GM12878 (cell line): ENCODE data around the gene AP2B1. TPM values are rescaled to one million over a fixed set of nuclear protein-coding genes. Genes with fewer than 3 reads are reported as not detected.
A peak's percentile ranks its signal among the peaks of the same experiment; 100 is the strongest.

Experiments
- ATAC-seq: fragments of 200-7000 bp; cut with Tn5 transposase; 3 replicates; pipeline ENCODE4 v1.9.1; 2020; ENCODE audit warnings: mild to moderate bottlenecking, moderate library complexity
- BruUV-seq: library from RNA; stranded (reverse); fragments of 400-500 nt; replicated peaks from 2 replicates; lab custom pipeline; 2021; lab: Mats Ljungman, UMichigan
- CTCF ChIA-PET: fragments of 300-600 bp; sonication (Branson Sonifier 250); formaldehyde crosslinking; extraction: SDS; loops from one replicate; lab custom pipeline; 2021; ENCODE audit warnings: inconsistent platforms; lab: Yijun Ruan, JAX
- POLR2A ChIA-PET: fragments of 350-600 bp; formaldehyde crosslinking; extraction: SDS; loops from one replicate; lab custom pipeline; 2021; ENCODE audit warnings: inconsistent platforms; lab: Charles Lee
- RAD21 ChIA-PET: fragments of 300-600 bp; sonication (Branson Sonifier 250); formaldehyde crosslinking; loops from one replicate; lab custom pipeline; 2023; ENCODE audit warnings: antibody characterized with exemption; ENCODE audit not compliant: unreplicated experiment; lab: Charles Lee
- SMC1A ChIA-PET: fragments of 300-600 bp; sonication (Branson Sonifier 250); formaldehyde crosslinking; loops from one replicate; lab custom pipeline; 2023; ENCODE audit not compliant: unreplicated experiment, uncharacterized antibody; lab: Charles Lee
- DNase-seq: peaks from one replicate; pipeline ENCODE4 v3.0.0-alpha.2; 2011; ENCODE audit warnings: low read depth, low spot score
- FAIRE-seq: peaks from 3 replicates; lab custom pipeline; 2011; peaks lifted over from hg19 to GRCh38; lab: Jason Lieb, UNC
- H2AFZ ChIP-seq: 2 replicates; pipeline ENCODE4 v1.6.0; 2011; ENCODE audit warnings: low read depth, low read length, control low read depth; ENCODE audit not compliant: control insufficient read depth
- H3K27ac ChIP-seq: 2 replicates; pipeline ENCODE4 v1.5.1; 2011; ENCODE audit warnings: control low read depth; ENCODE audit not compliant: control insufficient read depth, insufficient read depth
- H3K27me3 ChIP-seq, 2 experiments: replicated peaks in 1 of 2; 2 replicates each; pipeline versions ENCODE4 v1.6.0 to v1.6.1; 2011; ENCODE audit warnings: low read length in 1 of 2; ENCODE audit not compliant: control insufficient read depth in 2 of 2, insufficient read depth in 2 of 2
- H3K36me3 ChIP-seq, 2 experiments: 2 replicates each; pipeline ENCODE4 v1.5.1; 2011; ENCODE audit warnings: low read length in 1 of 2; ENCODE audit not compliant: control insufficient read depth in 2 of 2, insufficient read depth in 2 of 2
- H3K4me1 ChIP-seq: 2 replicates; pipeline ENCODE4 v1.6.1; 2011; ENCODE audit warnings: mild to moderate bottlenecking, low read length, moderate library complexity, mixed read lengths; ENCODE audit not compliant: control insufficient read depth, insufficient read depth
- H3K4me2 ChIP-seq: 2 replicates; pipeline ENCODE4 v1.6.0; 2011; ENCODE audit warnings: control low read depth; ENCODE audit not compliant: control insufficient read depth, insufficient read depth
- H3K4me3 ChIP-seq: fragments of 200-600 bp; sonication (generic); 2 replicates; pipeline ENCODE4 v1.5.1; 2016
- H3K79me2 ChIP-seq: 2 replicates; pipeline ENCODE4 v1.6.0; 2011; ENCODE audit warnings: low read length; ENCODE audit not compliant: control insufficient read depth, insufficient read depth
- H3K9ac ChIP-seq: 2 replicates; pipeline ENCODE4 v1.8.0; 2011; ENCODE audit warnings: low read length, control low read depth, mixed read lengths; ENCODE audit not compliant: control insufficient read depth, insufficient read depth
- H3K9me3 ChIP-seq: replicated peaks from 3 replicates; pipeline ENCODE4 v1.5.1; 2011; ENCODE audit warnings: mild to moderate bottlenecking, low read length; ENCODE audit not compliant: control insufficient read depth, insufficient read depth
- H4K20me1 ChIP-seq: 2 replicates; pipeline ENCODE4 v1.6.0; 2011; ENCODE audit not compliant: control insufficient read depth, insufficient read depth
- CEBPB ChIP-seq, 2 experiments: fragments of 150-350 bp in 1 of 2; IDR thresholded peaks; 2 replicates each; pipeline ENCODE4 v1.6.1; 2012 to 2014; ENCODE audit warnings: low read depth in 2 of 2, low read length in 2 of 2, borderline replicate concordance in 1 of 2, inconsistent platforms in 1 of 2
- CREM ChIP-seq: IDR thresholded peaks from 2 replicates; pipeline ENCODE4 v1.6.1; 2014; ENCODE audit warnings: antibody characterized with exemption, low read depth
- DPF2 ChIP-seq: fragments of 450-650 bp; IDR thresholded peaks from 2 replicates; pipeline ENCODE4 v1.6.1; 2017; ENCODE audit warnings: mild to moderate bottlenecking
- EED ChIP-seq: sonication (generic); IDR thresholded peaks from 2 replicates; pipeline ENCODE4 v1.6.1; 2016; ENCODE audit warnings: antibody characterized with exemption, low read depth
- GATAD2B ChIP-seq: fragments of 450-650 bp; conservative IDR thresholded peaks from 2 replicates; pipeline ENCODE4 v1.6.1; 2017; ENCODE audit warnings: low read depth, mild to moderate bottlenecking, moderate library complexity
- HDAC2 ChIP-seq: fragments of 200-600 bp; sonication (generic); IDR thresholded peaks from 2 replicates; pipeline ENCODE4 v1.6.1; 2017
- LARP7 ChIP-seq: fragments of 450-650 bp; IDR thresholded peaks from 2 replicates; pipeline ENCODE4 v1.6.1; 2017; ENCODE audit warnings: mild to moderate bottlenecking
- MTA2 ChIP-seq: fragments of 450-650 bp; IDR thresholded peaks from 2 replicates; pipeline ENCODE4 v1.6.1; 2016; ENCODE audit warnings: low read depth, mild to moderate bottlenecking, moderate library complexity
- NFIC ChIP-seq: IDR thresholded peaks from 2 replicates; pipeline ENCODE4 v1.6.1; 2012; ENCODE audit warnings: low read depth, mild to moderate bottlenecking, inconsistent platforms, low read length, moderate library complexity
- RAD21 ChIP-seq: IDR thresholded peaks from 2 replicates; pipeline ENCODE4 v1.6.1; 2011; ENCODE audit warnings: mild to moderate bottlenecking, low read depth, low read length, moderate library complexity; ENCODE audit not compliant: insufficient read depth
- RELA ChIP-seq: fragments of 450-650 bp; IDR thresholded peaks from 2 replicates; pipeline ENCODE4 v1.8.0; 2014; ENCODE audit warnings: borderline replicate concordance; ENCODE audit not compliant: partially characterized antibody
- STAT3 ChIP-seq: IDR thresholded peaks from 2 replicates; pipeline ENCODE4 v1.6.1; 2011; ENCODE audit warnings: low read depth, low read length, improper control_type of control experiment
- WGBS: methylation state at CpG from one replicate; pipeline ENCODE4 v1.1.6; 2016; ENCODE audit warnings: low lambda C conversion rate; ENCODE audit not compliant: insufficient replicate concordance, insufficient coverage; ENCODE audit errors: missing lambda C conversion rate; 5-methylcytosine and 5-hydroxymethylcytosine counted together
- in situ Hi-C: fragments of 300-500 bp; cut with MboI; formaldehyde crosslinking; loops from 9 replicates; pipeline ENCODE4 v1.14.3; 2018; ENCODE audit warnings: mixed read lengths
- intact Hi-C: fragments of 100-400 bp; cut with micrococcal nuclease; formaldehyde crosslinking; loops from one replicate; pipeline ENCODE4 v1.14.2; 2022; ENCODE audit not compliant: unreplicated experiment
- polyA plus RNA-seq, 11 experiments: library from polyadenylated mRNA; depleted of rRNA in 4 of 11; unstranded in 6 of 11; stranded (reverse) in 5 of 11; fragments of >200 nt; fragmentation: Nextera tagmentation in 4 of 11; fragmentation: Illumina TruSeq in 1 of 11; extraction: Ambion mirVana in 4 of 11; extraction: Trizol in 1 of 11; gene quantifications; 1 replicate in 1 of 11; 2 replicates in 10 of 11; pipeline versions ENCODE4 v1.2.1 to v1.2.3, GENCODE V29; 2011 to 2016; ENCODE audit warnings: inconsistent platforms in 2 of 11, missing spikeins in 2 of 11, low read depth in 1 of 11
- total RNA-seq, 4 experiments: library from RNA; depleted of rRNA in 3 of 4; stranded (reverse); fragments of >200 nt in 3 of 4; fragmentation: Illumina TruSeq in 1 of 4; extraction: Trizol in 1 of 4; gene quantifications; 2 replicates each; pipeline versions ENCODE4 v1.2.1 to v1.2.3, GENCODE V29; 2013 to 2021
- TF ChIP-seq, protein P1 (sequence below): fragments of 450-650 bp; IDR thresholded peaks from 2 replicates; pipeline ENCODE4 v1.6.1; 2016; ENCODE audit warnings: mild to moderate bottlenecking
- TF ChIP-seq, protein P2 (sequence below): IDR thresholded peaks from 2 replicates; pipeline ENCODE4 v1.6.1; 2012; ENCODE audit warnings: low read depth, low read length, improper control_type of control experiment
- TF ChIP-seq, protein P3 (sequence below): IDR thresholded peaks from 2 replicates; pipeline ENCODE4 v1.6.1; 2012; ENCODE audit warnings: mild to moderate bottlenecking, low read depth, low read length

AP2B1 gene
- total and polyA plus RNA-seq, 10 of the 15 experiments (the other 5 are each of a cell fraction or from before 2014, with no cell fraction given), result 18.6 to 112 (median 53.9) TPM

DNA sequence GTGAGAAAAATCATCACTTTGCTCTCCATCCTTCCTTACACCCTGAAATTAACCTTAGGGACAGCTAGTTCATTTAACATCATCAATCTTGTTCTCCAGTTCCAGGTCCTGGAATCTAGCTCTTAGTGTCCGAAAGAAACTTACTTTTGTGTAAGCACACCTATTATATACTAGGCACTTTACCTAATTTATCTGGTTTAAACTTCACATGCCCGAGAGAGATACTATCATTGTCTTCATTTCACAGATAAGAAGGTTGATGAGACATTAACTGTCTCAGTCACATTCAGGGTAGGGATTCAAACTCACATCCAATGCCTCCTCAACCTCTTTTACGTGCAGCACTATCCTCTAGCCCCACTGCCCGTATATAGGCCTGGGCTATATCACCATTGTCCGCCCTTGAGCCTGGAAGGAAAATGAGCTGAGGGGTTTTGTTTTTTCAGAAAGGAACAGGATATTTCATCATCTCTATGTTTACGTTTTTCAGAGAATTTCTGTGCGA lies 501 bp upstream of the AP2B1 start:
- H4K20me1 ChIP-seq, result no peaks in the 10 kb centered on the region
- in situ Hi-C loops, result no loop called here
- intact Hi-C loops, result no loop called here
- ChIA-PET RAD21 (interaction anchor here (0.9 to 1.2 kb wide), 3 partner anchors 8 to 50 kb away, joined by 3 to 5 read pairs (median 3); partner anchors contain the start of gene PEX12), CTCF (interaction anchor here (0.9 to 2.0 kb wide), 5 partner anchors 8 to 177 kb away, joined by 3 to 9 read pairs (median 5); partner anchors contain the start of gene PEX12), POLR2A (interaction anchor here (0.5 to 2.4 kb wide), 5 partner anchors 8 to 63 kb away, joined by 3 to 16 read pairs (median 3); partner anchors contain the start of genes PEX12 and SLFN12L), SMC1A (interaction anchor here (1.0 to 1.1 kb wide), 2 partner anchors 8 to 46 kb away, joined by 3 to 7 read pairs; partner anchors contain the start of gene PEX12)
- peaks cover 33% of the 10 kb centered on the region for H3K79me2 ChIP-seq
- H3K4me3 ChIP-seq, result peak overlapping the region; percentile 98
- ATAC-seq, result peak; percentile 12
- no peak for DNase-seq
- peak overlapping the region; percentile 60 for H3K4me2 ChIP-seq
- no peaks in the 10 kb centered on the region for H3K36me3 ChIP-seq
- WGBS, result 14% methylated on average over 7 of the region's 7 CpGs
- FAIRE-seq, result peak; percentile 75
- no peaks in the 10 kb centered on the region for H3K27me3 ChIP-seq
- H3K4me1 ChIP-seq, result peaks cover 3% of the 10 kb centered on the region; the same call in 1 of the 2 replicates
- H3K9ac ChIP-seq, result peak overlapping the region; percentile 94
- no peak for TF ChIP-seq NFIC
- no peak for TF ChIP-seq MTA2
- TF ChIP-seq DPF2, result no peak
- TF ChIP-seq GATAD2B, result no peak
- TF ChIP-seq CEBPB (IDR thresholded peaks at IDR 0.05; ENCODE audit: borderline replicate concordance in 1 of 2, low read depth in 2 of 2, low read length in 2 of 2), result no peak
- no peak for TF ChIP-seq RAD21
- TF ChIP-seq HDAC2, result no peak
- TF ChIP-seq LARP7, result no peak
- TF ChIP-seq, protein P1, sequence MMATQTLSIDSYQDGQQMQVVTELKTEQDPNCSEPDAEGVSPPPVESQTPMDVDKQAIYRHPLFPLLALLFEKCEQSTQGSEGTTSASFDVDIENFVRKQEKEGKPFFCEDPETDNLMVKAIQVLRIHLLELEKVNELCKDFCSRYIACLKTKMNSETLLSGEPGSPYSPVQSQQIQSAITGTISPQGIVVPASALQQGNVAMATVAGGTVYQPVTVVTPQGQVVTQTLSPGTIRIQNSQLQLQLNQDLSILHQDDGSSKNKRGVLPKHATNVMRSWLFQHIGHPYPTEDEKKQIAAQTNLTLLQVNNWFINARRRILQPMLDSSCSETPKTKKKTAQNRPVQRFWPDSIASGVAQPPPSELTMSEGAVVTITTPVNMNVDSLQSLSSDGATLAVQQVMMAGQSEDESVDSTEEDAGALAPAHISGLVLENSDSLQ, result no peak
- TF ChIP-seq CREM, result no peak
- TF ChIP-seq RELA, result no peak
- TF ChIP-seq, protein P2, sequence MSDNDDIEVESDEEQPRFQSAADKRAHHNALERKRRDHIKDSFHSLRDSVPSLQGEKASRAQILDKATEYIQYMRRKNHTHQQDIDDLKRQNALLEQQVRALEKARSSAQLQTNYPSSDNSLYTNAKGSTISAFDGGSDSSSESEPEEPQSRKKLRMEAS, result no peak
- TF ChIP-seq, protein P3, sequence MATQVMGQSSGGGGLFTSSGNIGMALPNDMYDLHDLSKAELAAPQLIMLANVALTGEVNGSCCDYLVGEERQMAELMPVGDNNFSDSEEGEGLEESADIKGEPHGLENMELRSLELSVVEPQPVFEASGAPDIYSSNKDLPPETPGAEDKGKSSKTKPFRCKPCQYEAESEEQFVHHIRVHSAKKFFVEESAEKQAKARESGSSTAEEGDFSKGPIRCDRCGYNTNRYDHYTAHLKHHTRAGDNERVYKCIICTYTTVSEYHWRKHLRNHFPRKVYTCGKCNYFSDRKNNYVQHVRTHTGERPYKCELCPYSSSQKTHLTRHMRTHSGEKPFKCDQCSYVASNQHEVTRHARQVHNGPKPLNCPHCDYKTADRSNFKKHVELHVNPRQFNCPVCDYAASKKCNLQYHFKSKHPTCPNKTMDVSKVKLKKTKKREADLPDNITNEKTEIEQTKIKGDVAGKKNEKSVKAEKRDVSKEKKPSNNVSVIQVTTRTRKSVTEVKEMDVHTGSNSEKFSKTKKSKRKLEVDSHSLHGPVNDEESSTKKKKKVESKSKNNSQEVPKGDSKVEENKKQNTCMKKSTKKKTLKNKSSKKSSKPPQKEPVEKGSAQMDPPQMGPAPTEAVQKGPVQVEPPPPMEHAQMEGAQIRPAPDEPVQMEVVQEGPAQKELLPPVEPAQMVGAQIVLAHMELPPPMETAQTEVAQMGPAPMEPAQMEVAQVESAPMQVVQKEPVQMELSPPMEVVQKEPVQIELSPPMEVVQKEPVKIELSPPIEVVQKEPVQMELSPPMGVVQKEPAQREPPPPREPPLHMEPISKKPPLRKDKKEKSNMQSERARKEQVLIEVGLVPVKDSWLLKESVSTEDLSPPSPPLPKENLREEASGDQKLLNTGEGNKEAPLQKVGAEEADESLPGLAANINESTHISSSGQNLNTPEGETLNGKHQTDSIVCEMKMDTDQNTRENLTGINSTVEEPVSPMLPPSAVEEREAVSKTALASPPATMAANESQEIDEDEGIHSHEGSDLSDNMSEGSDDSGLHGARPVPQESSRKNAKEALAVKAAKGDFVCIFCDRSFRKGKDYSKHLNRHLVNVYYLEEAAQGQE, result no peak
- TF ChIP-seq STAT3, result no peak
- no peak for TF ChIP-seq EED
- H2AFZ ChIP-seq, result peak overlapping the region; percentile 96
- BruUV-seq, result TSS peak; percentile 100
- peak overlapping the region; percentile 87 for H3K27ac ChIP-seq
- H3K9me3 ChIP-seq, result no peaks in the 10 kb centered on the region
